A549 (cell line): ENCODE results near the gene TRAM2. TPM values are rescaled to one million over a fixed set of nuclear protein-coding genes. Genes with fewer than 3 reads are reported as not detected.

Source experiments
- ATAC-seq, 2 experiments: fragments of 200-7000 bp in 1 of 2; fragments of >200 bp in 1 of 2; cut with Nextera tagmentation in 1 of 2; cut with Tn5 transposase in 1 of 2; 3 replicates each; pipeline versions ENCODE4 v1.8.0 to v1.9.1; 2018 to 2020; ENCODE audit warnings: mild to moderate bottlenecking in 1 of 2, moderate library complexity in 1 of 2
- CTCF ChIA-PET: fragments of 300-600 bp; sonication (Branson Sonifier 250); formaldehyde crosslinking; extraction: SDS; loops from one replicate; lab custom pipeline; 2021; ENCODE audit warnings: antibody characterized with exemption, inconsistent platforms; lab: Yijun Ruan, JAX
- POLR2A ChIA-PET: fragments of 350-600 bp; formaldehyde crosslinking; extraction: SDS; loops from one replicate; lab custom pipeline; 2021; ENCODE audit warnings: antibody characterized with exemption, inconsistent platforms; lab: Yijun Ruan, JAX
- DNase-seq, 2 experiments: peaks; one replicate each; pipeline versions ENCODE4 v3.0.0 to v3.0.0-alpha.2; 2011 to 2016; ENCODE audit warnings: low read depth in 1 of 2, low spot score in 1 of 2
- FAIRE-seq: peaks from 2 replicates; lab custom pipeline; 2011; peaks lifted over from hg19 to GRCh38; lab: Jason Lieb, UNC
- H3K27ac ChIP-seq, 2 experiments: fragments of >200 bp; sonication (Bioruptor Twin); formaldehyde crosslinking; 3 replicates each; pipeline ENCODE4 v1.5.1; 2016 to 2017
- H3K4me1 ChIP-seq: fragments of >200 bp; sonication (Bioruptor Twin); formaldehyde crosslinking; 3 replicates; pipeline ENCODE4 v1.6.1; 2016
- H3K4me2 ChIP-seq: fragments of >200 bp; sonication (Bioruptor Twin); formaldehyde crosslinking; 3 replicates; pipeline ENCODE4 v1.6.1; 2016
- H3K4me3 ChIP-seq: fragments of >200 bp; sonication (Bioruptor Twin); formaldehyde crosslinking; 3 replicates; pipeline ENCODE4 v1.5.1; 2016
- H3K9me3 ChIP-seq: fragments of >200 bp; sonication (Bioruptor Twin); formaldehyde crosslinking; 3 replicates; pipeline ENCODE4 v1.6.1; 2016
- BCL3 ChIP-seq: fragments of >200 bp; sonication (Bioruptor Twin); formaldehyde crosslinking; IDR thresholded peaks from 3 replicates; pipeline ENCODE4 v1.6.1; 2016
- BHLHE40 ChIP-seq: IDR thresholded peaks from 2 replicates; pipeline ENCODE4 v1.6.1; 2012; ENCODE audit warnings: low read depth, low read length, inconsistent platforms
- CBX2 ChIP-seq: fragments of 200-600 bp; sonication (generic); IDR thresholded peaks from 2 replicates; pipeline ENCODE4 v1.6.1; 2016; ENCODE audit warnings: low read depth, mild to moderate bottlenecking, borderline replicate concordance
- CEBPB ChIP-seq, 2 experiments: fragments of >200 bp in 1 of 2; sonication (Bioruptor Twin) in 1 of 2; formaldehyde crosslinking in 1 of 2; IDR thresholded peaks; 2 replicates each; pipeline ENCODE4 v1.6.1; 2012 to 2016
- EP300 ChIP-seq, 2 experiments: fragments of >200 bp; sonication (Bioruptor Twin); formaldehyde crosslinking; IDR thresholded peaks; 2 replicates in 1 of 2; 3 replicates in 1 of 2; pipeline ENCODE4 v1.6.1; 2016 to 2017
- FOSL2 ChIP-seq, 2 experiments: fragments of 450-650 bp in 1 of 2; fragments of >200 bp in 1 of 2; sonication (Bioruptor Twin) in 1 of 2; formaldehyde crosslinking; IDR thresholded peaks; 2 replicates each; pipeline versions ENCODE4 v1.5.0 to v1.6.1; 2016 to 2020; ENCODE audit warnings: mild to moderate bottlenecking in 1 of 2, moderate library complexity in 1 of 2
- GATA3 ChIP-seq: IDR thresholded peaks from 2 replicates; pipeline ENCODE4 v1.6.1; 2012; ENCODE audit warnings: borderline replicate concordance
- HDAC2 ChIP-seq: fragments of 200-600 bp; sonication (generic); IDR thresholded peaks from 2 replicates; pipeline ENCODE4 v1.6.1; 2016
- HES2 ChIP-seq: fragments of >200 bp; sonication (Bioruptor Twin); formaldehyde crosslinking; IDR thresholded peaks from 2 replicates; pipeline ENCODE4 v1.6.1; 2016
- HEYL ChIP-seq: fragments of 250-450 bp; sonication (Bioruptor Pico); IDR thresholded peaks from 2 replicates; pipeline ENCODE4 v1.8.0; 2021; ENCODE audit warnings: mild to moderate bottlenecking, moderate library complexity
- HMGXB4 ChIP-seq: fragments of 250-450 bp; sonication (Bioruptor Pico); IDR thresholded peaks from 2 replicates; pipeline ENCODE4 v1.5.0; 2021; ENCODE audit warnings: mild to moderate bottlenecking, moderate library complexity, borderline replicate concordance
- HOXA7 ChIP-seq: fragments of 250-450 bp; sonication (Bioruptor Pico); IDR thresholded peaks from 2 replicates; pipeline ENCODE4 v1.5.0; 2020; ENCODE audit warnings: mild to moderate bottlenecking, moderate library complexity
- KDM5A ChIP-seq: fragments of 200-600 bp; sonication (generic); IDR thresholded peaks from 2 replicates; pipeline ENCODE4 v1.6.1; 2016; ENCODE audit warnings: antibody characterized with exemption, mild to moderate bottlenecking
- MAFK ChIP-seq: fragments of 450-650 bp; IDR thresholded peaks from 2 replicates; pipeline ENCODE4 v1.6.1; 2014; ENCODE audit not compliant: partially characterized antibody
- MYC ChIP-seq: IDR thresholded peaks from 2 replicates; pipeline ENCODE4 v1.6.1; 2012; ENCODE audit warnings: mild to moderate bottlenecking, inconsistent platforms, low read length, improper control_type of control experiment, borderline replicate concordance
- NR3C1 ChIP-seq: fragments of >200 bp; sonication (Bioruptor Twin); formaldehyde crosslinking; IDR thresholded peaks from 3 replicates; pipeline ENCODE4 v1.6.1; 2017
- PHF8 ChIP-seq: fragments of 200-600 bp; sonication (generic); IDR thresholded peaks from 2 replicates; pipeline ENCODE4 v1.6.1; 2016; ENCODE audit warnings: low read depth, mild to moderate bottlenecking, antibody characterized with exemption, moderate library complexity, borderline replicate concordance
- POLR2A ChIP-seq: IDR thresholded peaks from 2 replicates; pipeline ENCODE4 v1.6.1; 2012; ENCODE audit warnings: mild to moderate bottlenecking, low read length
- RAD21 ChIP-seq, 2 experiments: fragments of >200 bp in 1 of 2; sonication (Bioruptor Twin) in 1 of 2; formaldehyde crosslinking in 1 of 2; IDR thresholded peaks in 1 of 2; conservative IDR thresholded peaks in 1 of 2; 2 replicates in 1 of 2; 3 replicates in 1 of 2; pipeline ENCODE4 v1.6.1; 2012 to 2018; ENCODE audit warnings: inconsistent platforms in 1 of 2
- RFX5 ChIP-seq: fragments of 450-650 bp; IDR thresholded peaks from 2 replicates; pipeline ENCODE4 v1.7.1; 2014; ENCODE audit warnings: antibody characterized with exemption, mild to moderate bottlenecking, moderate library complexity
- RNF2 ChIP-seq: fragments of 200-600 bp; sonication (generic); IDR thresholded peaks from 2 replicates; pipeline ENCODE4 v1.6.1; 2016; ENCODE audit warnings: low read depth, mild to moderate bottlenecking, antibody characterized with exemption, moderate library complexity, borderline replicate concordance
- SMC3 ChIP-seq: fragments of >200 bp; sonication (Bioruptor Twin); formaldehyde crosslinking; IDR thresholded peaks from 3 replicates; pipeline ENCODE4 v1.6.1; 2018; ENCODE audit warnings: inconsistent platforms
- TFCP2L1 ChIP-seq: fragments of 250-450 bp; sonication (Bioruptor Pico); IDR thresholded peaks from 2 replicates; pipeline ENCODE4 v1.5.0; 2021; ENCODE audit warnings: mild to moderate bottlenecking
- ZC3H11A ChIP-seq: fragments of 450-650 bp; IDR thresholded peaks from 2 replicates; pipeline ENCODE4 v1.6.1; 2014; ENCODE audit warnings: antibody characterized with exemption, mild to moderate bottlenecking
- ZFP36 ChIP-seq: fragments of 450-650 bp; IDR thresholded peaks from 2 replicates; pipeline ENCODE4 v1.6.1; 2014; ENCODE audit warnings: borderline replicate concordance; ENCODE audit not compliant: partially characterized antibody
- ZSCAN20 ChIP-seq: fragments of 250-450 bp; sonication (Bioruptor Pico); IDR thresholded peaks from 2 replicates; pipeline ENCODE4 v1.8.0; 2022; ENCODE audit warnings: mild to moderate bottlenecking, moderate library complexity
- WGBS: methylation state at CpG from one replicate; pipeline ENCODE4 v1.1.6; 2017; ENCODE audit errors: missing lambda C conversion rate; 5-methylcytosine and 5-hydroxymethylcytosine counted together
- polyA plus RNA-seq, 4 experiments: library from polyadenylated mRNA; depleted of rRNA in 3 of 4; stranded (reverse); fragments of >200 nt; fragmentation: RNase III in 1 of 4; extraction: RNeasy Plus Mini Kit Qiagen cat#74134 plus additional on column Dnase treatment in 1 of 4; gene quantifications; 2 replicates in 3 of 4; 3 replicates in 1 of 4; pipeline ENCODE4 v1.2.3, GENCODE V29; 2011 to 2017

The TRAM2 gene
- polyA plus RNA-seq, 2 of the 4 experiments (the other 2 are of a cell fraction), result 16.4 to 25.4 TPM

- TF ChIP-seq ZSCAN20 (CRISPR knock-in tag), result no peak
- TF ChIP-seq HEYL (CRISPR knock-in tag), result no peak
Observed at GRCh38 chr6:52507557-52508260, 69.2 kb downstream of the TRAM2 start (continued).

GRCh38 chr6:52506476-52506875 lies 70.4 kb downstream of the TRAM2 start:
- DNase-seq, result no peak

GRCh38 chr6:52505726-52506409 lies 71.0 kb downstream of the TRAM2 start:
- FAIRE-seq (no peak), ATAC-seq (no peak), DNase-seq (no peak)
- ChIA-PET CTCF (no interaction called here), POLR2A (no interaction called here)
- TF ChIP-seq RNF2, result no peak
- no peak for TF ChIP-seq POLR2A
- TF ChIP-seq MYC, result no peak
- no peak for TF ChIP-seq NR3C1
- TF ChIP-seq HOXA7 (CRISPR knock-in tag), result no peak
- Histone ChIP-seq H3K4me3 (no peak overlapping the region), H3K4me1 (peaks cover 43% of the 10 kb centered on the region), H3K9me3 (no peaks in the 10 kb centered on the region), H3K4me2 (no peak overlapping the region; the same call in 2 of the 3 replicates), H3K27ac (peak overlapping the region; percentile 82 to 97)
- 91% methylated on average over 16 of the region's 16 CpGs for WGBS

More at GRCh38 chr6:52506476-52506875, 70.4 kb downstream of the TRAM2 start:
- CTCF ChIA-PET, result interaction anchor here (0.8 kb wide), 1 partner anchor 90 kb away, joined by 4 read pairs; no protein-coding TSS in a partner anchor
- Histone ChIP-seq H3K9me3 (no peaks in the 10 kb centered on the region), H3K4me2 (no peak overlapping the region), H3K4me3 (no peak overlapping the region), H3K27ac (peak overlapping the region in 1 of 2 experiments; percentile 97; a peak in 3 of 6 replicates), H3K4me1 (peaks cover 46% of the 10 kb centered on the region)
- ATAC-seq (no peak), FAIRE-seq (no peak)
- POLR2A ChIA-PET, result no interaction called here
- WGBS, result 79% methylated on average over 9 of the region's 9 CpGs
- TF ChIP-seq ZC3H11A (no peak), KDM5A (no peak), GATA3 (no peak), BCL3 (no peak), HES2 (no peak), FOSL2 (IDR thresholded peaks at IDR 0.05) (no peak), FOSL2 (CRISPR knock-in tag; IDR thresholded peaks at IDR 0.05) (no peak), MAFK (no peak), PHF8 (no peak), ZFP36 (no peak), RAD21 (conservative IDR thresholded peaks at IDR 0.05 in 1 of 2, IDR thresholded peaks at IDR 0.05 in 1 of 2) (no peak), RFX5 (no peak), CBX2 (no peak), EP300 (IDR thresholded peaks at IDR 0.05) (no peak), SMC3 (no peak), HDAC2 (no peak), CEBPB (IDR thresholded peaks at IDR 0.05) (no peak), HMGXB4 (CRISPR knock-in tag) (no peak), ZSCAN20 (CRISPR knock-in tag) (no peak), BHLHE40 (no peak), TFCP2L1 (CRISPR knock-in tag) (no peak)
